ENCODE data around the gene ADD2. TPM values are rescaled to one million over a fixed set of nuclear protein-coding genes. Genes with fewer than 3 reads are reported as not detected.

The ADD2 gene
- total RNA-seq, 1 donor from 2014 or later, result 2.6 TPM

- Histone ChIP-seq H3K4me3 (ENCODE audit: low read length in 3 of 3) (no peak overlapping the region), H3K27me3 (ENCODE audit: control insufficient read depth in 3 of 3, insufficient read depth in 3 of 3, low read length in 3 of 3) (peaks cover 10 to 30% (median 19%) of the 10 kb centered on the region in 3 donors), H3K9me3 (ENCODE audit: control insufficient read depth in 3 of 3, low read length in 3 of 3) (no peaks in the 10 kb centered on the region), H3K36me3 (ENCODE audit: control insufficient read depth in 3 of 3, insufficient read depth in 3 of 3, low read length in 3 of 3) (no peaks in the 10 kb centered on the region), H3K4me1 (ENCODE audit: control insufficient read depth in 3 of 3, insufficient read depth in 3 of 3, low read length in 3 of 3) (peaks cover 0 to 1% (median under 1%) of the 10 kb centered on the region in 3 donors), H3K9ac (ENCODE audit: low read depth in 1 of 3, low read length in 3 of 3) (no peak overlapping the region), H3K27ac (ENCODE audit: low read depth, low read length) (no peak overlapping the region)
Observed at GRCh38 chr2:70784320-70784719, 16.3 kb upstream of the ADD2 start.

- no peaks in the 10 kb centered on the region for H3K36me3 ChIP-seq (ENCODE audit: control insufficient read depth in 3 of 3, insufficient read depth in 3 of 3, low read length in 3 of 3)
- H3K4me1 ChIP-seq (ENCODE audit: control insufficient read depth in 3 of 3, insufficient read depth in 3 of 3, low read length in 3 of 3), result no peaks in the 10 kb centered on the region
- no peak overlapping the region for H3K9ac ChIP-seq (ENCODE audit: low read depth in 1 of 3, low read length in 3 of 3)
- H3K27ac ChIP-seq (ENCODE audit: low read depth, low read length), result no peak overlapping the region
- no peaks in the 10 kb centered on the region for H3K9me3 ChIP-seq (ENCODE audit: control insufficient read depth in 3 of 3, low read length in 3 of 3)
- no peak overlapping the region for H3K4me3 ChIP-seq (ENCODE audit: low read length in 3 of 3)
- peaks cover 0 to 18% (median 4%) of the 10 kb centered on the region in 3 donors for H3K27me3 ChIP-seq (ENCODE audit: control insufficient read depth in 3 of 3, insufficient read depth in 3 of 3, low read length in 3 of 3)
Observed at GRCh38 chr2:70779911-70780545, 12.0 kb upstream of the ADD2 start.

- Histone ChIP-seq H3K9me3 (ENCODE audit: control insufficient read depth in 3 of 3, low read length in 3 of 3) (no peaks in the 10 kb centered on the region), H3K4me1 (ENCODE audit: control insufficient read depth in 3 of 3, insufficient read depth in 3 of 3, low read length in 3 of 3) (no peaks in the 10 kb centered on the region)
Observed at GRCh38 chr2:70779491-70779890, 11.5 kb upstream of the ADD2 start.

GRCh38 chr2:70778676-70779075 lies 10.7 kb upstream of the ADD2 start:
- Histone ChIP-seq H3K27me3 (ENCODE audit: control insufficient read depth in 3 of 3, insufficient read depth in 3 of 3, low read length in 3 of 3) (peaks cover 0 to 14% (median 3%) of the 10 kb centered on the region in 3 donors), H3K4me3 (ENCODE audit: low read length in 3 of 3) (no peak overlapping the region), H3K36me3 (ENCODE audit: control insufficient read depth in 3 of 3, insufficient read depth in 3 of 3, low read length in 3 of 3) (no peaks in the 10 kb centered on the region), H3K4me1 (ENCODE audit: control insufficient read depth in 3 of 3, insufficient read depth in 3 of 3, low read length in 3 of 3) (no peaks in the 10 kb centered on the region), H3K27ac (ENCODE audit: low read depth, low read length) (no peak overlapping the region), H3K9me3 (ENCODE audit: control insufficient read depth in 3 of 3, low read length in 3 of 3) (no peaks in the 10 kb centered on the region), H3K9ac (ENCODE audit: low read depth in 1 of 3, low read length in 3 of 3) (no peak overlapping the region)

More at GRCh38 chr2:70779491-70779890, 11.5 kb upstream of the ADD2 start:
- no peak overlapping the region for H3K27ac ChIP-seq (ENCODE audit: low read depth, low read length)
- no peaks in the 10 kb centered on the region for H3K36me3 ChIP-seq (ENCODE audit: control insufficient read depth in 3 of 3, insufficient read depth in 3 of 3, low read length in 3 of 3)
- no peak overlapping the region for H3K4me3 ChIP-seq (ENCODE audit: low read length in 3 of 3)
- H3K9ac ChIP-seq (ENCODE audit: low read depth in 1 of 3, low read length in 3 of 3), result no peak overlapping the region
- H3K27me3 ChIP-seq (ENCODE audit: control insufficient read depth in 3 of 3, insufficient read depth in 3 of 3, low read length in 3 of 3), result peaks cover 0 to 15% (median 7%) of the 10 kb centered on the region in 3 donors

- Histone ChIP-seq H3K4me3 (ENCODE audit: low read length in 3 of 3) (no peak overlapping the region), H3K36me3 (ENCODE audit: control insufficient read depth in 3 of 3, insufficient read depth in 3 of 3, low read length in 3 of 3) (no peaks in the 10 kb centered on the region), H3K9ac (ENCODE audit: low read depth in 1 of 3, low read length in 3 of 3) (no peak overlapping the region), H3K27me3 (ENCODE audit: control insufficient read depth in 3 of 3, insufficient read depth in 3 of 3, low read length in 3 of 3) (peaks cover 3 to 17% (median 9%) of the 10 kb centered on the region in 3 donors), H3K27ac (ENCODE audit: low read depth, low read length) (no peak overlapping the region), H3K4me1 (ENCODE audit: control insufficient read depth in 3 of 3, insufficient read depth in 3 of 3, low read length in 3 of 3) (no peaks in the 10 kb centered on the region), H3K9me3 (ENCODE audit: control insufficient read depth in 3 of 3, low read length in 3 of 3) (no peaks in the 10 kb centered on the region)
Observed at GRCh38 chr2:70777450-70777849, 9.4 kb upstream of the ADD2 start.

GRCh38 chr2:70776266-70776665 lies 8.3 kb upstream of the ADD2 start:
- Histone ChIP-seq H3K9ac (ENCODE audit: low read depth in 1 of 3, low read length in 3 of 3) (no peak overlapping the region), H3K36me3 (ENCODE audit: control insufficient read depth in 3 of 3, insufficient read depth in 3 of 3, low read length in 3 of 3) (no peaks in the 10 kb centered on the region), H3K27me3 (ENCODE audit: control insufficient read depth in 3 of 3, insufficient read depth in 3 of 3, low read length in 3 of 3) (peaks cover 3 to 17% (median 10%) of the 10 kb centered on the region in 3 donors), H3K4me3 (ENCODE audit: low read length in 3 of 3) (no peak overlapping the region), H3K27ac (ENCODE audit: low read depth, low read length) (no peak overlapping the region), H3K9me3 (ENCODE audit: control insufficient read depth in 3 of 3, low read length in 3 of 3) (no peaks in the 10 kb centered on the region), H3K4me1 (ENCODE audit: control insufficient read depth in 3 of 3, insufficient read depth in 3 of 3, low read length in 3 of 3) (no peaks in the 10 kb centered on the region)

GRCh38 chr2:70775141-70775540 lies 7.1 kb upstream of the ADD2 start:
- no peaks in the 10 kb centered on the region for H3K36me3 ChIP-seq (ENCODE audit: control insufficient read depth in 3 of 3, insufficient read depth in 3 of 3, low read length in 3 of 3)
- no peaks in the 10 kb centered on the region for H3K4me1 ChIP-seq (ENCODE audit: control insufficient read depth in 3 of 3, insufficient read depth in 3 of 3, low read length in 3 of 3)
- H3K9me3 ChIP-seq (ENCODE audit: control insufficient read depth in 3 of 3, low read length in 3 of 3), result no peaks in the 10 kb centered on the region
- H3K27me3 ChIP-seq (ENCODE audit: control insufficient read depth in 3 of 3, insufficient read depth in 3 of 3, low read length in 3 of 3), result peaks cover 3 to 12% (median 10%) of the 10 kb centered on the region in 3 donors
- no peak overlapping the region for H3K4me3 ChIP-seq (ENCODE audit: low read length in 3 of 3)
- H3K9ac ChIP-seq (ENCODE audit: low read depth in 1 of 3, low read length in 3 of 3), result no peak overlapping the region
- H3K27ac ChIP-seq (ENCODE audit: low read depth, low read length), result no peak overlapping the region

GRCh38 chr2:70772486-70773155 lies 4.6 kb upstream of the ADD2 start:
- Histone ChIP-seq H3K27ac (ENCODE audit: low read depth, low read length) (no peak overlapping the region), H3K36me3 (ENCODE audit: control insufficient read depth in 3 of 3, insufficient read depth in 3 of 3, low read length in 3 of 3) (no peaks in the 10 kb centered on the region), H3K27me3 (ENCODE audit: control insufficient read depth in 3 of 3, insufficient read depth in 3 of 3, low read length in 3 of 3) (peaks cover 11 to 24% (median 19%) of the 10 kb centered on the region in 3 donors), H3K4me1 (ENCODE audit: control insufficient read depth in 3 of 3, insufficient read depth in 3 of 3, low read length in 3 of 3) (peaks cover 0 to 3% (median 3%) of the 10 kb centered on the region in 3 donors), H3K9me3 (ENCODE audit: control insufficient read depth in 3 of 3, low read length in 3 of 3) (no peaks in the 10 kb centered on the region), H3K9ac (ENCODE audit: low read depth in 1 of 3, low read length in 3 of 3) (no peak overlapping the region), H3K4me3 (ENCODE audit: low read length in 3 of 3) (no peak overlapping the region)

- peaks cover 5 to 8% (median 7%) of the 10 kb centered on the region in 3 donors for H3K4me1 ChIP-seq (ENCODE audit: control insufficient read depth in 3 of 3, insufficient read depth in 3 of 3, low read length in 3 of 3)
- no peak overlapping the region for H3K4me3 ChIP-seq (ENCODE audit: low read length in 3 of 3)
- no peak overlapping the region for H3K9ac ChIP-seq (ENCODE audit: low read depth in 1 of 3, low read length in 3 of 3)
- H3K27me3 ChIP-seq (ENCODE audit: control insufficient read depth in 3 of 3, insufficient read depth in 3 of 3, low read length in 3 of 3), result peaks cover 21 to 29% (median 29%) of the 10 kb centered on the region in 3 donors
- no peaks in the 10 kb centered on the region for H3K36me3 ChIP-seq (ENCODE audit: control insufficient read depth in 3 of 3, insufficient read depth in 3 of 3, low read length in 3 of 3)
- no peaks in the 10 kb centered on the region for H3K9me3 ChIP-seq (ENCODE audit: control insufficient read depth in 3 of 3, low read length in 3 of 3)
- H3K27ac ChIP-seq (ENCODE audit: low read depth, low read length), result no peak overlapping the region
Observed at GRCh38 chr2:70771446-70771845, 3.4 kb upstream of the ADD2 start.

- Histone ChIP-seq H3K36me3 (ENCODE audit: control insufficient read depth in 3 of 3, insufficient read depth in 3 of 3, low read length in 3 of 3) (no peaks in the 10 kb centered on the region), H3K9ac (ENCODE audit: low read depth in 1 of 3, low read length in 3 of 3) (no peak overlapping the region), H3K27ac (ENCODE audit: low read depth, low read length) (no peak overlapping the region), H3K9me3 (ENCODE audit: control insufficient read depth in 3 of 3, low read length in 3 of 3) (no peaks in the 10 kb centered on the region), H3K4me1 (ENCODE audit: control insufficient read depth in 3 of 3, insufficient read depth in 3 of 3, low read length in 3 of 3) (peaks cover 5 to 8% (median 7%) of the 10 kb centered on the region in 3 donors), H3K4me3 (ENCODE audit: low read length in 3 of 3) (no peak overlapping the region), H3K27me3 (ENCODE audit: control insufficient read depth in 3 of 3, insufficient read depth in 3 of 3, low read length in 3 of 3) (peaks cover 34 to 40% (median 37%) of the 10 kb centered on the region in 3 donors)
Observed at GRCh38 chr2:70769450-70769849, 1.4 kb upstream of the ADD2 start.
